MCF 10A (cell line): ENCODE results near the gene TBC1D17. TPM values are rescaled to one million over a fixed set of nuclear protein-coding genes. Genes with fewer than 3 reads are reported as not detected.

Experiments used
- BruUV-seq: library from RNA; stranded (reverse); fragments of 400-500 nt; replicated peaks from 2 replicates; lab custom pipeline; 2021; lab: Mats Ljungman, UMichigan
- CTCF ChIA-PET: fragments of 300-600 bp; sonication (Branson Sonifier 250); formaldehyde crosslinking; extraction: SDS; loops from one replicate; lab custom pipeline; 2021; ENCODE audit warnings: antibody characterized with exemption, inconsistent platforms; lab: Yijun Ruan, JAX
- POLR2A ChIA-PET: fragments of 300-600, 350-650 bp; sonication (Branson Sonifier 250); formaldehyde crosslinking; extraction: SDS; loops from one replicate; lab custom pipeline; 2020; ENCODE audit warnings: antibody characterized with exemption, inconsistent platforms; lab: Yijun Ruan, JAX
- DNase-seq: peaks from one replicate; pipeline ENCODE4 v3.0.0-alpha.2; 2018; ENCODE audit not compliant: unreplicated experiment
- H3K27ac Mint-ChIP-seq: one replicate; pipeline ENCODE4 v1.8.0; 2022; ENCODE audit warnings: mild to moderate bottlenecking, low read depth, mixed read lengths; ENCODE audit not compliant: unreplicated experiment
- H3K27me3 Mint-ChIP-seq: one replicate; pipeline ENCODE4 v1.8.0; 2022; ENCODE audit warnings: mixed read lengths; ENCODE audit not compliant: insufficient read depth, unreplicated experiment
- H3K36me3 Mint-ChIP-seq: one replicate; pipeline ENCODE4 v1.8.0; 2022; ENCODE audit warnings: mild to moderate bottlenecking, moderate library complexity, mixed read lengths; ENCODE audit not compliant: insufficient read depth, unreplicated experiment
- H3K4me1 Mint-ChIP-seq: one replicate; pipeline ENCODE4 v1.8.0; 2022; ENCODE audit warnings: mixed read lengths; ENCODE audit not compliant: insufficient read depth, unreplicated experiment
- H3K4me3 Mint-ChIP-seq: one replicate; pipeline ENCODE4 v1.8.0; 2022; ENCODE audit warnings: mild to moderate bottlenecking, moderate library complexity, mixed read lengths; ENCODE audit not compliant: unreplicated experiment
- H3K9me3 Mint-ChIP-seq: one replicate; pipeline ENCODE4 v1.8.0; 2022; ENCODE audit warnings: mixed read lengths; ENCODE audit not compliant: unreplicated experiment
- CTCF ChIP-seq: fragments of 200-600 bp; IDR thresholded peaks from one replicate; pipeline ENCODE4 v1.8.0; 2022; ENCODE audit warnings: antibody characterized with exemption, mild to moderate bottlenecking; ENCODE audit not compliant: unreplicated experiment
- intact Hi-C: fragments of 100-400 bp; cut with micrococcal nuclease; formaldehyde crosslinking; loops from 2 replicates; pipeline ENCODE4 v1.14.1; 2022
- total RNA-seq: library from RNA; stranded (reverse); gene quantifications from 2 replicates; pipeline ENCODE4 v1.2.3, GENCODE V29; 2022

Gene TBC1D17
- total RNA-seq, 1 experiment from 2014 or later, result 25.5 TPM

- no peaks in the 10 kb centered on the region for H3K9me3 Mint-ChIP-seq
- peaks cover 2% of the 10 kb centered on the region for H3K4me1 Mint-ChIP-seq
- no peak for DNase-seq
- intact Hi-C loops, result no loop called here
- TF ChIP-seq CTCF, result no peak
- ChIA-PET CTCF (no interaction called here), POLR2A (interaction anchor here (1.3 kb wide), 1 partner anchor 10 kb away, joined by 4 read pairs; no protein-coding TSS in a partner anchor)
- H3K4me3 Mint-ChIP-seq, result no peak overlapping the region
- H3K27me3 Mint-ChIP-seq, result no peaks in the 10 kb centered on the region
- H3K36me3 Mint-ChIP-seq, result peaks cover 82% of the 10 kb centered on the region
- no peak overlapping the region for H3K27ac Mint-ChIP-seq
- BruUV-seq, result no TSS peak
These were observed 15.7 kb upstream of the TBC1D17 start for GRCh38 chr19:49861541-49862378.

GRCh38 chr19:49862391-49863253 lies 14.9 kb upstream of the TBC1D17 start:
- H3K4me3 Mint-ChIP-seq, result no peak overlapping the region
- H3K4me1 Mint-ChIP-seq, result peaks cover 5% of the 10 kb centered on the region
- no peak for TF ChIP-seq CTCF
- H3K36me3 Mint-ChIP-seq, result peaks cover 79% of the 10 kb centered on the region
- POLR2A ChIA-PET, result interaction anchor here (1.0 to 1.5 kb wide), 2 partner anchors 12 to 292 kb away, joined by 3 to 7 read pairs; partner anchors contain the start of gene PTOV1
- no peaks in the 10 kb centered on the region for H3K9me3 Mint-ChIP-seq
- BruUV-seq, result no TSS peak
- intact Hi-C loops, result no loop called here
- CTCF ChIA-PET, result interaction anchor here (0.7 kb wide), 2 partner anchors 85 to 274 kb away, joined by 3 to 5 read pairs; no protein-coding TSS in a partner anchor
- H3K27ac Mint-ChIP-seq, result no peak overlapping the region
- DNase-seq, result no peak
- no peaks in the 10 kb centered on the region for H3K27me3 Mint-ChIP-seq

- DNase-seq, result no peak
- BruUV-seq, result no TSS peak
- intact Hi-C loops, result no loop called here
- CTCF ChIA-PET, result interaction anchor here (0.7 to 1.1 kb wide), 4 partner anchors 15 to 1382 kb away, joined by 3 to 5 read pairs (median 3); no protein-coding TSS in a partner anchor
- H3K4me3 Mint-ChIP-seq, result no peak overlapping the region
- no peaks in the 10 kb centered on the region for H3K27me3 Mint-ChIP-seq
- peaks cover 74% of the 10 kb centered on the region for H3K36me3 Mint-ChIP-seq
- peaks cover 5% of the 10 kb centered on the region for H3K4me1 Mint-ChIP-seq
- no peaks in the 10 kb centered on the region for H3K9me3 Mint-ChIP-seq
- no peak overlapping the region for H3K27ac Mint-ChIP-seq
- POLR2A ChIA-PET, result interaction anchor here (0.6 to 6.7 kb wide), 6 partner anchors 11 to 293 kb away, joined by 3 to 78 read pairs (median 6); partner anchors contain the start of genes AKT1S1, PTOV1 and TBC1D17
- no peak for TF ChIP-seq CTCF
These were observed 14.1 kb upstream of the TBC1D17 start for GRCh38 chr19:49863254-49863934.
